ENCODE results near the gene CLEC17A.

CLEC17A gene

DNA sequence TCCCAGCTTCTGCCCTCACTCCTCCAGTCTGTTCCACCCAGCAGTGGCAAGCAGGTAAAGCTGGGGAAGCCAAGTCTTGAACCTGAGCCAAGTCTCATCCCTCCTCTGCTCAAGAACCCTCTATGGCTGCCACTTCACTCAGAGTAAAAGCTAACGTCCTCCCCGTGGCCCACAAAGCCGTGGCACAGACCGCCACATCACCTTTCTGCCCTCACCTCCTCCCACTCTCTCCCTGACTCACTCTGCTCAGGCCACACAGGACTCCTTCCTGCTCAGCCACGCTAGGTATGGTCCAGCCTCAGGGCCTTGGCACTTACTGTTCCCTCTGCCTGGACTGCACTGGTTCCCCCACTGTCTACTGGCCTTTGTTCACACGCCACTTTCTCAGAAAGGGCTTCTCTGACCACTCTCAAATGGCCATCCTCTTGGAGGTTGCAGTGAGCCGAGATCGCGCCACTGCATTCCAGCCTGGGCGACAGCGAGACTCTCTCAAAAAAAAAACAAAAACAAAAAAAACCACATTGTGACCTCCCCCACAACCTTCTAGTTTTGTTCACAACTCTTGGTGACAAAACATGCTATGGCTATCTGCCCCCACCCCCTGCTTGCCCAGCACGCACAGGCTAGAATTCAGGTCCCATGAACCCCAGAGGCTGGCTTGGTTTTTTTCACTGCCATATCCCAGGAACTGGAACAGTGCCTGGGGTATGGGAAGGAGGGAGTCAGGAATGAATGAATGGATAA is 26.8 kb upstream of the CLEC17A start:
- TF ChIP-seq, protein P1, sequence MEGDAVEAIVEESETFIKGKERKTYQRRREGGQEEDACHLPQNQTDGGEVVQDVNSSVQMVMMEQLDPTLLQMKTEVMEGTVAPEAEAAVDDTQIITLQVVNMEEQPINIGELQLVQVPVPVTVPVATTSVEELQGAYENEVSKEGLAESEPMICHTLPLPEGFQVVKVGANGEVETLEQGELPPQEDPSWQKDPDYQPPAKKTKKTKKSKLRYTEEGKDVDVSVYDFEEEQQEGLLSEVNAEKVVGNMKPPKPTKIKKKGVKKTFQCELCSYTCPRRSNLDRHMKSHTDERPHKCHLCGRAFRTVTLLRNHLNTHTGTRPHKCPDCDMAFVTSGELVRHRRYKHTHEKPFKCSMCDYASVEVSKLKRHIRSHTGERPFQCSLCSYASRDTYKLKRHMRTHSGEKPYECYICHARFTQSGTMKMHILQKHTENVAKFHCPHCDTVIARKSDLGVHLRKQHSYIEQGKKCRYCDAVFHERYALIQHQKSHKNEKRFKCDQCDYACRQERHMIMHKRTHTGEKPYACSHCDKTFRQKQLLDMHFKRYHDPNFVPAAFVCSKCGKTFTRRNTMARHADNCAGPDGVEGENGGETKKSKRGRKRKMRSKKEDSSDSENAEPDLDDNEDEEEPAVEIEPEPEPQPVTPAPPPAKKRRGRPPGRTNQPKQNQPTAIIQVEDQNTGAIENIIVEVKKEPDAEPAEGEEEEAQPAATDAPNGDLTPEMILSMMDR (IDR thresholded peaks at IDR 0.05): no peak

DNA sequence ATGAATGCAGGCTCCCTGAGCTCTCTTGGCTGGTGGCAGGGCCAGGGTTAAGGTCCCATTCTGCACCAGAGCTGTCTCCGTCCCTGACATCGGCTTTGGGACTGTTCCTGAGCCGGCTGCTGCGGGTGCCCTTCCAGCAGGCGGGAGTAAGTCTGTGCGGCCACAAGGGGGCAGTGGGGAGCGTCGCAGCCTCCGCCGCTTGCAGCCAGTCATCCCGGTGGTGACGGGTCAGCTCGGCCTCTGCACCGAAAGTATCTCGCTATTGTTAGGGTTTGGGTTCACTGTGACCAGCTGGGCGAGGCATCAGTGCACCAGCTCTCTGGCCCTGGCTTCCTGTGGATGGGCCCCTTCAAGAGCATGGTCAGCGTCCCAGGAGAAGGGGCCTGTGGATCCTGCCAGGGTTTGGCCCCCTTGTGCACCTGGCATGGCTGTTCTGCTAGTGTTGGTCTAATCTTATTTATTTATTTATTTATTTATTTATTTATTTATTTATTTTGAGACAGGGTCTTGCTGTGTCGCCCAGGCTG is 26.2 kb upstream of the CLEC17A start:
- TF ChIP-seq, protein P1 (IDR thresholded peaks at IDR 0.05): peak; percentile 99

DNA sequence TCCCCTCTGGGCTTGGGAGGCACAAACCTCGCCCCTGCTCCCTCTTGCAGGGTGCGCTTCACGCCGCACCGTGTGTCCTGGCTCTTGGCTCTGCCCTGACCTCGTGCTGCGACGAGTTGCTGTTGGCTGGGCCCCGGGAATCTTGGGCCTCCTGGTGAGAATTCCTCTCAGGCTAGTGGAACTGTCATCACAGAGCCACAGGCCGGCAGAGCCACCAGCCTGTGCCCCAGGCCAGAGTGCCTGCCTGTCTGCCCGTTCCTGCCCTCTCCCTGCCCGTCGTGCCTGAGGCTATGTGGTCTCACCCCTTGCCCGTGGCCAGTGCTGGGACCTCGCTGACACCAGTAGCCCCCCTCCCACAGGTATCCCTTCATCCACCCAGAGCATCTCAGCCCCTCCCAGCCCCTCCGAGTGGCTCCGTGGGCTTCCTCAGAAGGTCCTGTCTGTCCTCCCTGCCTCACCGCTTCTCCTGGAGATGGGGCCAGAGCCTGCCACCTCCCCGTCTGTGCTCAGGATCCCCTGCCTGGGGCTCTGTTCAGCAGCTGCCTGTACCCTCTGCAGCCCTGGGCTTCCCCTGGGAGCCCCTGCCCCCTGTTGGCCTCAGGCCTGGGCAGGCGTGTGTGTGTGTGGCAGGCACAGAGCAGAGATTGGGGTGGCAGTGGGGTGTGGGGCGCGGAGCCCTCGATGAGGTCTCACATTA is 24.4 kb upstream of the CLEC17A start:
- TF ChIP-seq, protein P1 (IDR thresholded peaks at IDR 0.05): no peak

DNA sequence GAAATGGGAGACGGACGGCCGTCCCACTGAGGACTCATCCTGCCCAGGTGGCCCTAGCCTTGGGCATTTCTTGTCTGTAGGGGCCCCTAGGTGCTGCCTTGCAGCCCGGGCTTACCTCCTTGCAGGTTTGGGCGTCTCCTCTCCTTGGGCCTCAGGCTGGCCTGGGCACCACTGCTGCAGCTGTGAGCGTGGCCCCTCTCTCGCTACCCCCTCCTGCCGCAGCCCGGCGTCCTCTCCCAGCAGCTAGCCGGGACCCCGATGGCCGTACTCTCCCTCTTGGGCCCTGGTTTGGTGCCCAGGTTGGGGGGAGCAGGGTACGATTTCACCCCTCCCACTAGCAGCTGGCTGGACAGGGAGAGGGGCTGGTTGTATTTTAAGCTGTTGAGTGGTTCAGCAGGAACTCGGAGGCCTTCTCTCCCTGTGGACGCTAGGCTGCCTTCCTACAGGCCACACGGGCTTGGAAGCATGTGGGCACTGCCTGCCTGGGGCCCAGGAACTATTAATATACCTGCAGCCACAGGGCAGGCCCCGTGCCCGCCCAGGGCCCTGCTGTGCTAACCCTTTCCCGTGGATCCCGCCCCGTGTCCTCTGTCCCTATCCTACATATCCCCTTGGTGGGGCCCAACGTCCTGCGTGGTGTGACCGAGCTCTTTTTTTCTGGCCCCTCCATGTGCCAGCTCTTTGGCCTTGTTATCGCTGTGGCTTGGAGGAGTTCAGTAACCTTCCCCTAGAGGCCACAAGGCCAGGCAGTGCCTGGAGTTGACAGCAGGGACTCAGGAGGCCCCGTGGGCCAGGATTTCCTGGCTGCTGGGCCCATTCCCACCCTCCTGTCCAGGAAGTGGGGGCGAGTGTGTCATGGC is 22.7 kb upstream of the CLEC17A start:
- TF ChIP-seq, protein P1 (IDR thresholded peaks at IDR 0.05): no peak

DNA sequence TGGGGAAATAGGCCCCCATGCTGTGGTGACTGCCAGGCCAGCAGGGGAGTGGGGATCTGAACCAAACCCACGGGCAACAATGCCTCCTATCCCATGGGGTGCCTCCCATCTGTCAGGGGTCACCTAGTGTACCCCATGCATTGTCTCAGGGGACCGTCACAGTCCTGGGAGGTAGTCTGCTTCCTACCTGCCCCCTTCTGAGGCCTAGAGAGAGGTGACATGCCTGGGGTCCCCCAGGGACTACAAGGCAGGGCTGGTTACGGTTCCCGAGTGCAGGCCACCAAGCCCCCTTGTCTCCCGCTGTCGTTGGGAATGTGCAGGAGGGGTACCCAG is 22.1 kb upstream of the CLEC17A start:
- TF ChIP-seq, protein P1 (IDR thresholded peaks at IDR 0.05): no peak

DNA sequence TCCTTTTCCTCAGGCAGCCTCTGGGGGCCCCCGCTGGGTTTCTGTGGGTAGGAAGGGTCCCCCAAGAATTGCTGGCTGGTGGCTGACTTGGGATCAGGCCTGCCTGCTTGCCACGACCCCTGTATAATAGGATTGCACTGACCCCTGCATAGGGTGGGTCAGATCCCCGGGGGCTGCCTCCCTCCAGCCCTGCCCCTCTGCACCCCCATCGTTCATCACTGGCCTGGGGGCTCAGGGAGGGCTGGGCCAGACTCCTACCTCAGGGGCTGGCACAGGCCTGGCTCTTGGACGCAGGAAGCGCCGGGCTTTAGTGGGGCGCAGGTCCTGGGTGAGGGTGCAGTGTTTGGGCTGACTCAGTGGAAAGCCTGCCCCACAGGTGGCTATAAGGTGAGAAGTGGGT is 21.6 kb upstream of the CLEC17A start:
- TF ChIP-seq, protein P1 (IDR thresholded peaks at IDR 0.05): no peak

DNA sequence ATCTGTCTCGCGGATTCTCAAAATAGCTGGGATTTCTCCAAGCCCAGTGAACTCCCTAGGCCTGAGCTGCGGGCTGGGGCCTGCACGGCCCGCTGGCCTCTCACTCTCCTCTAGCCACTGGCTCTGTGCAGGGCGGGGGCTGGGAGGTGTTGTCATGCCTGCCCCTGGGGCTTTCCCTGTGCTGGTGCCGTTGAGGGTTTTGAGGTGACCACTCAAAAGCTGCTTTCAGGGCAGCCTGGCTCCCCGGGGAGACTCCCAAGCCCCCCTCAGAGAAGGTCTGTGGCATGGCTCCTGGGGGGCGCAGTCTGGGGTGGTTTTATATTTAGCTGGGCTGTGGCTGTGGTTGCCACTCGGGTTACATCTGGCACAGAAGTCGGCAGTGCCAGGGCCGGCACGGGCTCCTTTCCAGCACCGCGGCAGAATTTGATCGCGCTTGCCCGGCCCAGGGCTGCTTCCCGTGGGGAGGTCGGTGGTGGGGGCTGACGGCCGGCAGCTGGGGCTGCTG is 21.0 kb upstream of the CLEC17A start:
- TF ChIP-seq, protein P1 (IDR thresholded peaks at IDR 0.05): no peak

Data from LNCAP (cell line).